OCI-LY3 (cell line): ENCODE data around the gene ADAM8.

Experiments
- H2AFZ ChIP-seq: fragments of 200-600, 300-600 bp; shearing (Covaris generic); 2 replicates; pipeline ENCODE4 v1.6.0; 2014; ENCODE audit warnings: antibody characterized with exemption, low read depth, low read length
- H3K27ac ChIP-seq: fragments of 200-600, 300-600 bp; sonication (generic); 2 replicates; pipeline ENCODE4 v1.5.1; 2014; ENCODE audit warnings: mild to moderate bottlenecking, low read length, moderate library complexity, mixed read lengths
- H3K27me3 ChIP-seq: fragments of 200-600, 300-600 bp; sonication (generic); 2 replicates; pipeline ENCODE4 v1.6.1; 2014; ENCODE audit warnings: low read depth, low read length, mixed read lengths
- H3K36me3 ChIP-seq: fragments of 200-600, 300-600 bp; sonication (generic); replicated peaks from 2 replicates; pipeline ENCODE3; 2014; ENCODE audit warnings: low read depth, low read length, mixed read lengths
- H3K4me1 ChIP-seq: fragments of 300-600, 200-600 bp; sonication (generic); 2 replicates; pipeline ENCODE4 v1.6.1; 2014; ENCODE audit warnings: low read length, mixed read lengths
- H3K4me2 ChIP-seq: fragments of 200-600, 300-600 bp; sonication (generic); 2 replicates; pipeline ENCODE4 v1.6.1; 2014; ENCODE audit warnings: low read length, mixed read lengths
- H3K4me3 ChIP-seq: fragments of 300-600, 200-600 bp; sonication (generic); 2 replicates; pipeline ENCODE4 v1.5.1; 2014; ENCODE audit warnings: antibody characterized with exemption, mild to moderate bottlenecking, low read length, moderate library complexity
- H3K79me2 ChIP-seq: fragments of 300-600, 200-600 bp; shearing (Covaris generic); 2 replicates; pipeline ENCODE4 v1.6.1; 2014; ENCODE audit warnings: mild to moderate bottlenecking, low read length, mixed read lengths
- H3K9ac ChIP-seq: fragments of 300-600, 200-600 bp; shearing (Covaris generic); 2 replicates; pipeline ENCODE4 v1.6.0; 2014; ENCODE audit warnings: mild to moderate bottlenecking, low read length, moderate library complexity
- H3K9me3 ChIP-seq: fragments of 200-600, 300-600 bp; shearing (Covaris generic); 2 replicates; pipeline ENCODE4 v1.6.1; 2014; ENCODE audit warnings: low read length, mixed read lengths; ENCODE audit not compliant: insufficient read depth
- H4K20me1 ChIP-seq: fragments of 200-600, 300-600 bp; sonication (generic); 2 replicates; pipeline ENCODE4 v1.6.1; 2016; ENCODE audit warnings: low read length, mixed read lengths; ENCODE audit not compliant: insufficient read depth
- CTCF ChIP-seq: fragments of 200-600, 300-600 bp; sonication (generic); IDR thresholded peaks from 2 replicates; pipeline ENCODE4 v1.5.1; 2014; ENCODE audit warnings: antibody characterized with exemption, low read length, low read depth
- EZH2phosphoT487 ChIP-seq: fragments of 200-600 bp; shearing (Covaris generic); IDR thresholded peaks from 2 replicates; pipeline ENCODE4 v1.6.1; 2018; ENCODE audit warnings: antibody characterized with exemption, mixed run types, low read depth

ADAM8 gene

GRCh38 chr10:133307776-133308420, 31.2 kb upstream of the ADAM8 start:
- Histone ChIP-seq H3K9me3 (no peaks in the 10 kb centered on the region), H3K4me2 (peak overlapping the region; percentile 79), H3K79me2 (peaks cover 52% of the 10 kb centered on the region), H3K27ac (peak overlapping the region; percentile 88), H2AFZ (no peak overlapping the region), H3K4me3 (peak overlapping the region; percentile 100), H3K27me3 (no peaks in the 10 kb centered on the region), H3K36me3 (peaks cover 4% of the 10 kb centered on the region), H3K9ac (peak overlapping the region; percentile 96), H3K4me1 (peaks cover 27% of the 10 kb centered on the region), H4K20me1 (peaks cover 4% of the 10 kb centered on the region)
- no peak for TF ChIP-seq EZH2phosphoT487
- TF ChIP-seq CTCF = peak; percentile 67

DNA sequence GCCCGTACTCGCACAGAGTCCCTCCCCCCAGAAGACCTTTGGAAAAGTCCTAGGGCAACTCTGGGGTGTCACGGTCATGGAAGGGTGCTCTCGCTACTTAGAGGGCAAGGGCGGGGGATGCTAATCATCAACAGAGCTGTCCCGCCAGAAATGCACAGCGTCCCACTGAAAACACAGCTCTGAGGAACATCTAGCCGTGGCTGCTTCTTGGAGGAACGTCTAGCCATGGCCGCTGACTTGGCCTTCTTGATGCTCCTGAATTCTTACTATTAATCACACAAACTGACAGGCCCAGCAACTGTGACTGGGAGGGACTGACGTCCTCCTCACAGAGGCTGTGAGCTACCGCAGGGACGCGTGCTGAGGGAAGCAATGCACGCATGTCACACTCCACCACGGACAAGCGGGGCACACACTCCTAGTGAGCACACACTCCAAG, 30.3 kb upstream of the ADAM8 start:
- Histone ChIP-seq H4K20me1 (peaks cover 4% of the 10 kb centered on the region), H2AFZ (no peak overlapping the region), H3K9me3 (no peaks in the 10 kb centered on the region), H3K27ac (no peak overlapping the region), H3K4me1 (peaks cover 27% of the 10 kb centered on the region), H3K4me3 (peak overlapping the region; percentile 100), H3K9ac (no peak overlapping the region), H3K4me2 (peak overlapping the region; percentile 79), H3K27me3 (no peaks in the 10 kb centered on the region), H3K79me2 (peaks cover 52% of the 10 kb centered on the region), H3K36me3 (peaks cover 4% of the 10 kb centered on the region)
- TF ChIP-seq EZH2phosphoT487 (no peak), CTCF (no peak)

DNA sequence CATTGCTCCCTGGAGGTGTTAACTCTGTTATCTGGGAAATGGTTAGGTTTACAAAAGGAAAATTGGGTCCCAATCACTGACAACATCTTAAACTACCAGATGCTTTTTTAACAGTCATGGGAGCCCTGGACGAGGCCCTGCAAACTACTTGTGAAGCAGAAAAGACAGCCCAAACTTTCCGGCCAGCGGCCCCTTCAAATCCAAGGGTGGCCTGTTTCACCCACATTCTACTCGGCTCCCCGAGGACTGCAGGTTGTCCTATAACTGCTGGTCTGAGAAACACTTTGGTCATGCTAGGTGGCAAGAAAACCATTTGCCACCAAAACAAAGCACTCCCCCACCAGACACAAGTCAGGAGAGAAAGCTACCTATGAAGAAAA, 29.4 kb upstream of the ADAM8 start:
- Histone ChIP-seq H3K9ac (peak overlapping the region; percentile 59; the same call in 1 of the 2 replicates), H3K4me1 (peaks cover 27% of the 10 kb centered on the region), H4K20me1 (peaks cover 4% of the 10 kb centered on the region), H3K36me3 (peaks cover 4% of the 10 kb centered on the region), H3K4me2 (peak overlapping the region; percentile 96), H3K27ac (peak overlapping the region; percentile 90), H2AFZ (no peak overlapping the region), H3K4me3 (peak overlapping the region; percentile 50), H3K79me2 (peaks cover 52% of the 10 kb centered on the region), H3K9me3 (no peaks in the 10 kb centered on the region), H3K27me3 (no peaks in the 10 kb centered on the region)
- no peak for TF ChIP-seq EZH2phosphoT487
- no peak for TF ChIP-seq CTCF

- Histone ChIP-seq H3K4me3 (no peak overlapping the region), H3K27me3 (no peaks in the 10 kb centered on the region), H3K9me3 (no peaks in the 10 kb centered on the region), H3K4me2 (no peak overlapping the region), H2AFZ (no peak overlapping the region), H3K4me1 (peaks cover 24% of the 10 kb centered on the region), H3K27ac (no peak overlapping the region), H3K79me2 (peaks cover 47% of the 10 kb centered on the region), H3K36me3 (peaks cover 6% of the 10 kb centered on the region), H3K9ac (no peak overlapping the region), H4K20me1 (no peaks in the 10 kb centered on the region; the same call in 1 of the 2 replicates)
- TF ChIP-seq CTCF (no peak), EZH2phosphoT487 (no peak)
These were observed 26.5 kb upstream of the ADAM8 start for GRCh38 chr10:133303206-133303605.
